Measurements from ENCODE around the gene KRTAP17-1.

The KRTAP17-1 gene

GRCh38 chr17:41326173-41327145 is 10.9 kb upstream of the KRTAP17-1 start:
- Histone ChIP-seq H2BK12ac (ENCODE audit: low read length) (peak overlapping the region; percentile 87), H3K4me3 (ENCODE audit: low read length in 2 of 2) (no peak overlapping the region), H3K4me2 (ENCODE audit: insufficient read depth, low read length, poor library complexity, severe bottlenecking) (no peak overlapping the region), H3K23ac (ENCODE audit: low read depth, low read length, poor library complexity) (no peak overlapping the region), H3K9ac (ENCODE audit: low read depth, low read length, poor library complexity) (peak overlapping the region; percentile 33), H2BK120ac (ENCODE audit: low read depth, low read length) (no peak overlapping the region), H2BK5ac (ENCODE audit: low read length) (peak overlapping the region; percentile 43), H2AK5ac (ENCODE audit: low read depth, low read length) (peak overlapping the region; percentile 96), H3K27me3 (ENCODE audit: control insufficient read depth in 3 of 3, insufficient read depth in 3 of 3, low read depth in 1 of 3, low read length in 3 of 3) (no peaks in the 10 kb centered on the region), H3K18ac (ENCODE audit: low read length) (peak overlapping the region; percentile 69), H3K27ac (replicated peaks; ENCODE audit: low read length) (no peak overlapping the region), H2BK15ac (ENCODE audit: low read length) (peak overlapping the region; percentile 95), H3K36me3 (replicated peaks in 1 of 2; ENCODE audit: control insufficient read depth in 2 of 2, insufficient read depth in 2 of 2, low read length in 2 of 2) (no peaks in the 10 kb centered on the region), H3K4me1 (ENCODE audit: control insufficient read depth in 2 of 2, insufficient read depth in 1 of 2, low read depth in 1 of 2, low read length in 2 of 2) (no peaks in the 10 kb centered on the region), H4K91ac (ENCODE audit: low read depth, low read length, poor library complexity) (no peak overlapping the region), H2AFZ (ENCODE audit: low read length) (no peak overlapping the region), H3K9me3 (replicated peaks in 1 of 2; ENCODE audit: control insufficient read depth in 2 of 2, insufficient read depth in 1 of 2, low read depth in 1 of 2, low read length in 2 of 2) (no peaks in the 10 kb centered on the region), H3K14ac (ENCODE audit: low read length) (peak overlapping the region; percentile 31), H4K8ac (ENCODE audit: low read depth, low read length) (no peak overlapping the region), H3K79me1 (ENCODE audit: low read depth, low read length) (no peaks in the 10 kb centered on the region), H3K4ac (ENCODE audit: low read length) (no peak overlapping the region)
- no peak for DNase-seq (ENCODE audit: low spot score)
- WGBS, 2 donors (ENCODE audit: extremely low coverage in 2 of 2, insufficient read length in 2 of 2, insufficient replicate concordance in 1 of 2), result no CpG with 5 or more reads among the region's 18 CpGs

GRCh38 chr17:41325611-41326010 is 10.1 kb upstream of the KRTAP17-1 start:
- H3K36me3 ChIP-seq (replicated peaks in 1 of 2; ENCODE audit: control insufficient read depth in 2 of 2, insufficient read depth in 2 of 2, low read length in 2 of 2), result no peaks in the 10 kb centered on the region
- H3K27me3 ChIP-seq (ENCODE audit: control insufficient read depth in 3 of 3, insufficient read depth in 3 of 3, low read depth in 1 of 3, low read length in 3 of 3), result no peaks in the 10 kb centered on the region
- no peak overlapping the region for H4K8ac ChIP-seq (ENCODE audit: low read depth, low read length)
- no peak overlapping the region for H2BK120ac ChIP-seq (ENCODE audit: low read depth, low read length)
- no peak overlapping the region for H3K4ac ChIP-seq (ENCODE audit: low read length)
- peak overlapping the region; percentile 96 for H2AK5ac ChIP-seq (ENCODE audit: low read depth, low read length)
- no peak overlapping the region for H3K27ac ChIP-seq (replicated peaks; ENCODE audit: low read length)
- no peak overlapping the region for H3K4me3 ChIP-seq (ENCODE audit: low read length in 2 of 2)
- H3K9me3 ChIP-seq (replicated peaks in 1 of 2; ENCODE audit: control insufficient read depth in 2 of 2, insufficient read depth in 1 of 2, low read depth in 1 of 2, low read length in 2 of 2), result no peaks in the 10 kb centered on the region
- no peak overlapping the region for H4K91ac ChIP-seq (ENCODE audit: low read depth, low read length, poor library complexity)
- WGBS, 2 donors (ENCODE audit: extremely low coverage in 2 of 2, insufficient read length in 2 of 2, insufficient replicate concordance in 1 of 2), result no CpG with 5 or more reads among the region's 6 CpGs
- H3K4me2 ChIP-seq (ENCODE audit: insufficient read depth, low read length, poor library complexity, severe bottlenecking), result no peak overlapping the region
- H2BK5ac ChIP-seq (ENCODE audit: low read length), result no peak overlapping the region
- no peak overlapping the region for H3K9ac ChIP-seq (ENCODE audit: low read depth, low read length, poor library complexity)
- H3K4me1 ChIP-seq (ENCODE audit: control insufficient read depth in 2 of 2, insufficient read depth in 1 of 2, low read depth in 1 of 2, low read length in 2 of 2), result no peaks in the 10 kb centered on the region
- peak overlapping the region; percentile 36 for H3K18ac ChIP-seq (ENCODE audit: low read length)
- peak overlapping the region; percentile 31 for H3K14ac ChIP-seq (ENCODE audit: low read length)
- no peaks in the 10 kb centered on the region for H3K79me1 ChIP-seq (ENCODE audit: low read depth, low read length)
- no peak for DNase-seq (ENCODE audit: low spot score)
- peak overlapping the region; percentile 82 for H2BK15ac ChIP-seq (ENCODE audit: low read length)
- no peak overlapping the region for H2AFZ ChIP-seq (ENCODE audit: low read length)
- peak overlapping the region; percentile 46 for H3K23ac ChIP-seq (ENCODE audit: low read depth, low read length, poor library complexity)
- no peak overlapping the region for H2BK12ac ChIP-seq (ENCODE audit: low read length)

GRCh38 chr17:41325126-41325525 is 9.6 kb upstream of the KRTAP17-1 start:
- Histone ChIP-seq H2BK12ac (ENCODE audit: low read length) (no peak overlapping the region), H3K4ac (ENCODE audit: low read length) (no peak overlapping the region), H4K91ac (ENCODE audit: low read depth, low read length, poor library complexity) (no peak overlapping the region), H2AK5ac (ENCODE audit: low read depth, low read length) (peak overlapping the region; percentile 96), H3K27ac (replicated peaks; ENCODE audit: low read length) (no peak overlapping the region), H3K18ac (ENCODE audit: low read length) (peak overlapping the region; percentile 44), H2BK5ac (ENCODE audit: low read length) (no peak overlapping the region), H3K14ac (ENCODE audit: low read length) (no peak overlapping the region), H3K23ac (ENCODE audit: low read depth, low read length, poor library complexity) (peak overlapping the region; percentile 46), H3K36me3 (replicated peaks in 1 of 2; ENCODE audit: control insufficient read depth in 2 of 2, insufficient read depth in 2 of 2, low read length in 2 of 2) (no peaks in the 10 kb centered on the region), H3K9ac (ENCODE audit: low read depth, low read length, poor library complexity) (no peak overlapping the region), H2AFZ (ENCODE audit: low read length) (no peak overlapping the region), H3K27me3 (ENCODE audit: control insufficient read depth in 3 of 3, insufficient read depth in 3 of 3, low read depth in 1 of 3, low read length in 3 of 3) (no peaks in the 10 kb centered on the region), H3K4me1 (ENCODE audit: control insufficient read depth in 2 of 2, insufficient read depth in 1 of 2, low read depth in 1 of 2, low read length in 2 of 2) (no peaks in the 10 kb centered on the region), H3K4me3 (ENCODE audit: low read length in 2 of 2) (no peak overlapping the region), H2BK15ac (ENCODE audit: low read length) (peak overlapping the region; percentile 82), H3K4me2 (ENCODE audit: insufficient read depth, low read length, poor library complexity, severe bottlenecking) (no peak overlapping the region), H3K79me1 (ENCODE audit: low read depth, low read length) (no peaks in the 10 kb centered on the region), H2BK120ac (ENCODE audit: low read depth, low read length) (no peak overlapping the region), H4K8ac (ENCODE audit: low read depth, low read length) (no peak overlapping the region), H3K9me3 (replicated peaks in 1 of 2; ENCODE audit: control insufficient read depth in 2 of 2, insufficient read depth in 1 of 2, low read depth in 1 of 2, low read length in 2 of 2) (no peaks in the 10 kb centered on the region)
- no CpG with 5 or more reads among the region's 10 CpGs for WGBS, 2 donors (ENCODE audit: extremely low coverage in 2 of 2, insufficient read length in 2 of 2, insufficient replicate concordance in 1 of 2)
- DNase-seq (ENCODE audit: low spot score), result no peak
